HG02870 (cell line): ENCODE results near the gene CRTC1.
"Not testable (repeated sequence)": the region's sequence is repeated elsewhere in the genome, so short reads cannot be mapped to it uniquely, and the experiment has no call there.

Experiments
- ATAC-seq: cut with Tn5 transposase; IDR thresholded peaks from one replicate; pipeline ENCODE4 v1.9.1; 2021; ENCODE audit warnings: mild to moderate bottlenecking, moderate library complexity; ENCODE audit not compliant: unreplicated experiment

CRTC1 gene

GRCh38 chr19:18794692-18795091, 111.2 kb downstream of the CRTC1 start:
- no peak for ATAC-seq

- no peak for ATAC-seq
Observed at GRCh38 chr19:18795540-18795939, 112.1 kb downstream of the CRTC1 start.

- no peak for ATAC-seq
Observed at GRCh38 chr19:18796239-18796638, 112.8 kb downstream of the CRTC1 start.

- ATAC-seq, result no peak
Observed at GRCh38 chr19:18798384-18799352, 115.2 kb downstream of the CRTC1 start.

- no peak for ATAC-seq
Observed at GRCh38 chr19:18799389-18799970, 116.0 kb downstream of the CRTC1 start.

GRCh38 chr19:18800079-18800478, 116.6 kb downstream of the CRTC1 start:
- ATAC-seq, result no peak

GRCh38 chr19:18800636-18801035, 117.2 kb downstream of the CRTC1 start:
- no peak for ATAC-seq

- no peak for ATAC-seq
Observed at GRCh38 chr19:18802354-18802753, 118.9 kb downstream of the CRTC1 start.

- no peak for ATAC-seq
Observed at GRCh38 chr19:18803550-18804138, 120.2 kb downstream of the CRTC1 start.

GRCh38 chr19:18804139-18804601, 120.7 kb downstream of the CRTC1 start:
- ATAC-seq, result no peak

- no peak for ATAC-seq
Observed at GRCh38 chr19:18804643-18805042, 121.2 kb downstream of the CRTC1 start.

- ATAC-seq, result no peak
Observed at GRCh38 chr19:18807861-18808331, 124.4 kb downstream of the CRTC1 start.

- no peak for ATAC-seq
Observed at GRCh38 chr19:18809149-18809868, 125.8 kb downstream of the CRTC1 start.

- ATAC-seq, result not testable (repeated sequence)
Observed at GRCh38 chr19:18811638-18812037, 128.2 kb downstream of the CRTC1 start.

- no peak for ATAC-seq
Observed at GRCh38 chr19:18814063-18814462, 130.6 kb downstream of the CRTC1 start.

GRCh38 chr19:18815673-18816072, 132.2 kb downstream of the CRTC1 start:
- ATAC-seq, result no peak

- not testable (repeated sequence) for ATAC-seq
Observed at GRCh38 chr19:18816645-18817044, 133.2 kb downstream of the CRTC1 start.

GRCh38 chr19:18817574-18817973, 134.1 kb downstream of the CRTC1 start:
- ATAC-seq, result no peak

GRCh38 chr19:18828786-18829185, 145.3 kb downstream of the CRTC1 start:
- no peak for ATAC-seq

GRCh38 chr19:18830488-18830887, 147.0 kb downstream of the CRTC1 start:
- ATAC-seq, result no peak
